OCI-LY1 (cell line): ENCODE results near the gene ANO3.

Experiments
- H2AFZ ChIP-seq: fragments of 200-600 bp; sonication (generic), shearing (Covaris generic); 2 replicates; pipeline ENCODE4 v1.6.0; 2014; ENCODE audit warnings: antibody characterized with exemption, mild to moderate bottlenecking, low read length
- H3F3A ChIP-seq: fragments of 200-600 bp; sonication (generic), shearing (Covaris generic); 2 replicates; pipeline ENCODE4 v1.6.0; 2014; ENCODE audit warnings: mild to moderate bottlenecking, antibody characterized with exemption, low read length, moderate library complexity; ENCODE audit not compliant: insufficient read depth
- H3K27ac ChIP-seq: fragments of 200-600 bp; sonication (generic); 2 replicates; pipeline ENCODE4 v1.5.1; 2014; ENCODE audit warnings: low read length, mixed run types, mild to moderate bottlenecking, low read depth; ENCODE audit not compliant: poor library complexity, severe bottlenecking
- H3K27me3 ChIP-seq: fragments of 200-600 bp; sonication (generic); 2 replicates; pipeline ENCODE4 v1.6.0; 2014; ENCODE audit warnings: antibody characterized with exemption, mild to moderate bottlenecking, low read length, moderate library complexity; ENCODE audit not compliant: insufficient read depth
- H3K36me3 ChIP-seq: fragments of 200-600 bp; sonication (generic); 2 replicates; pipeline ENCODE4 v1.6.1; 2014; ENCODE audit warnings: mild to moderate bottlenecking, antibody characterized with exemption, low read length, moderate library complexity, mixed read lengths; ENCODE audit not compliant: insufficient read depth
- H3K4me1 ChIP-seq: fragments of 200-600 bp; sonication (generic); 2 replicates; pipeline ENCODE4 v1.5.1; 2014; ENCODE audit warnings: mild to moderate bottlenecking, low read length, moderate library complexity; ENCODE audit not compliant: insufficient read depth, severe bottlenecking
- H3K4me2 ChIP-seq: fragments of 200-600 bp; sonication (generic), shearing (Covaris generic); 2 replicates; pipeline ENCODE4 v1.6.1; 2014; ENCODE audit warnings: low read length
- H3K4me3 ChIP-seq: fragments of 200-600 bp; sonication (generic); 2 replicates; pipeline ENCODE4 v1.5.1; 2014; ENCODE audit warnings: low read length, low read depth, mild to moderate bottlenecking, mixed read lengths; ENCODE audit not compliant: poor library complexity, severe bottlenecking
- H3K79me2 ChIP-seq: fragments of 200-600 bp; shearing (Covaris generic); 2 replicates; pipeline ENCODE4 v1.6.1; 2016; ENCODE audit warnings: mixed run types, low read length, mixed read lengths; ENCODE audit not compliant: insufficient read depth
- H3K9ac ChIP-seq: fragments of 200-600 bp; sonication (generic), shearing (Covaris generic); 2 replicates; pipeline ENCODE4 v1.6.1; 2014; ENCODE audit warnings: mild to moderate bottlenecking, low read length, mixed read lengths
- H3K9me2 ChIP-seq: fragments of 200-600 bp; sonication (generic), shearing (Covaris generic); 2 replicates; pipeline ENCODE4 v1.6.1; 2014; ENCODE audit warnings: low read depth, mild to moderate bottlenecking, low read length, mixed read lengths
- H3K9me3 ChIP-seq: fragments of 200-600 bp; shearing (Covaris generic); 2 replicates; pipeline ENCODE4 v1.6.1; 2014; ENCODE audit warnings: low read length, mixed read lengths
- H4K20me1 ChIP-seq: fragments of 200-600 bp; sonication (generic), shearing (Covaris generic); 2 replicates; pipeline ENCODE4 v1.6.0; 2016; ENCODE audit warnings: mild to moderate bottlenecking, low read length; ENCODE audit not compliant: insufficient read depth
- CTCF ChIP-seq: fragments of 200-600 bp; sonication (generic), shearing (Covaris generic); IDR thresholded peaks from 2 replicates; pipeline ENCODE4 v1.5.1; 2017; ENCODE audit warnings: mild to moderate bottlenecking, antibody characterized with exemption, low read length, moderate library complexity, mixed read lengths
- EZH2 ChIP-seq: fragments of 200-600 bp; sonication (generic), shearing (Covaris generic); IDR thresholded peaks from 2 replicates; pipeline ENCODE4 v1.8.0; 2017; ENCODE audit warnings: borderline replicate concordance, mixed run types, mild to moderate bottlenecking, antibody characterized with exemption, low read length, moderate library complexity, mixed read lengths

Gene ANO3

GRCh38 chr11:26696330-26696729 lies 364.4 kb downstream of the ANO3 start:
- Histone ChIP-seq H3K9me2 (no peaks in the 10 kb centered on the region), H3K27me3 (no peaks in the 10 kb centered on the region), H3K36me3 (no peaks in the 10 kb centered on the region), H3F3A (no peaks in the 10 kb centered on the region), H3K4me2 (no peak overlapping the region), H3K9ac (no peak overlapping the region), H2AFZ (no peak overlapping the region), H3K4me1 (no peaks in the 10 kb centered on the region), H4K20me1 (no peaks in the 10 kb centered on the region), H3K79me2 (no peaks in the 10 kb centered on the region), H3K27ac (no peak overlapping the region), H3K9me3 (no peaks in the 10 kb centered on the region), H3K4me3 (no peak overlapping the region)
- TF ChIP-seq EZH2: no peak
- TF ChIP-seq CTCF: no peak

- no peak overlapping the region for H2AFZ ChIP-seq
- no peaks in the 10 kb centered on the region for H3K79me2 ChIP-seq
- H3K4me2 ChIP-seq: no peak overlapping the region
- H3K27ac ChIP-seq: no peak overlapping the region
- no peaks in the 10 kb centered on the region for H3K4me1 ChIP-seq
- H3K9ac ChIP-seq: no peak overlapping the region
- H3K9me2 ChIP-seq: no peaks in the 10 kb centered on the region
- no peaks in the 10 kb centered on the region for H3K27me3 ChIP-seq
- no peak for TF ChIP-seq CTCF
- no peak for TF ChIP-seq EZH2
- no peaks in the 10 kb centered on the region for H4K20me1 ChIP-seq
- no peaks in the 10 kb centered on the region for H3F3A ChIP-seq
- H3K9me3 ChIP-seq: no peaks in the 10 kb centered on the region
- H3K4me3 ChIP-seq: no peak overlapping the region
- no peaks in the 10 kb centered on the region for H3K36me3 ChIP-seq
Measured at GRCh38 chr11:26698224-26698623, 366.3 kb downstream of the ANO3 start.

- no peaks in the 10 kb centered on the region for H3F3A ChIP-seq
- TF ChIP-seq EZH2 (no peak), CTCF (no peak)
- H3K9ac ChIP-seq: no peak overlapping the region
- H3K4me2 ChIP-seq: no peak overlapping the region
- H2AFZ ChIP-seq: no peak overlapping the region
- H3K4me3 ChIP-seq: no peak overlapping the region
- no peaks in the 10 kb centered on the region for H3K4me1 ChIP-seq
- H3K27ac ChIP-seq: no peak overlapping the region
- H3K36me3 ChIP-seq: no peaks in the 10 kb centered on the region
- H4K20me1 ChIP-seq: no peaks in the 10 kb centered on the region
- no peaks in the 10 kb centered on the region for H3K9me2 ChIP-seq
- no peaks in the 10 kb centered on the region for H3K27me3 ChIP-seq
- H3K9me3 ChIP-seq: no peaks in the 10 kb centered on the region
- H3K79me2 ChIP-seq: no peaks in the 10 kb centered on the region
Measured at GRCh38 chr11:26700574-26701235, 368.8 kb downstream of the ANO3 start.
